ENCODE data around the gene CROCC. TPM values are rescaled to one million over a fixed set of nuclear protein-coding genes. Genes with fewer than 3 reads are reported as not detected.
A peak's percentile ranks its signal among the peaks of the same experiment; 100 is the strongest.

CROCC gene
- total and polyA plus RNA-seq, 4 donors, result 10.5 to 68.7 (median 26.4) TPM

- Histone ChIP-seq H3K36me3 (ENCODE audit: control insufficient read depth in 1 of 2, insufficient read depth in 2 of 2, low read length in 1 of 2) (no peaks in the 10 kb centered on the region), H3K4me1 (ENCODE audit: control insufficient read depth in 1 of 2, insufficient read depth in 2 of 2, low read length in 2 of 2) (no peaks in the 10 kb centered on the region), H3K27ac (ENCODE audit: low read depth in 1 of 2, low read length in 2 of 2) (peak overlapping the region in 1 of 2 donors; percentile 8), H3K4me3 (ENCODE audit: low read length in 2 of 2) (no peak overlapping the region), H3K9me3 (ENCODE audit: control insufficient read depth, low read length) (no peaks in the 10 kb centered on the region), H3K27me3 (ENCODE audit: control insufficient read depth in 1 of 2, insufficient read depth in 2 of 2, low read length in 1 of 2) (no peaks in the 10 kb centered on the region)
- intact Hi-C loops (cut with DNase I), result loop anchor here (2.0 to 10.0 kb wide), 3 partner anchors 14 to 628 kb away; partner anchors contain the start of genes ATP13A2 (in 1 of the 2) and MFAP2 (in 1 of the 2)
- WGBS, 2 donors, result 3 to 6% methylated on average over 7 of the region's 7 CpGs
- ATAC-seq (ENCODE audit: low FRiP score) (peak; percentile 16), DNase-seq (peak; percentile 84 to 87)
Measured at GRCh38 chr1:16967095-16967575, 45.4 kb downstream of the CROCC start.

- Histone ChIP-seq H3K4me3 (ENCODE audit: low read length in 2 of 2) (no peak overlapping the region), H3K27me3 (ENCODE audit: control insufficient read depth in 1 of 2, insufficient read depth in 2 of 2, low read length in 1 of 2) (no peaks in the 10 kb centered on the region), H3K4me1 (ENCODE audit: control insufficient read depth in 1 of 2, insufficient read depth in 2 of 2, low read length in 2 of 2) (no peaks in the 10 kb centered on the region), H3K36me3 (ENCODE audit: control insufficient read depth in 1 of 2, insufficient read depth in 2 of 2, low read length in 1 of 2) (no peaks in the 10 kb centered on the region), H3K27ac (ENCODE audit: low read depth in 1 of 2, low read length in 2 of 2) (no peak overlapping the region), H3K9me3 (ENCODE audit: control insufficient read depth, low read length) (no peaks in the 10 kb centered on the region)
- intact Hi-C loops (cut with DNase I), result loop anchor here (2.0 to 10.0 kb wide), 3 partner anchors 13 to 627 kb away; partner anchors contain the start of genes ATP13A2 (in 1 of the 2) and MFAP2 (in 1 of the 2)
- no peak for DNase-seq
- WGBS, 2 donors, result 92 to 95% methylated on average over 21 of the region's 21 CpGs
- ATAC-seq (ENCODE audit: low FRiP score), result no peak
Measured at GRCh38 chr1:16967962-16968361, 46.2 kb downstream of the CROCC start.

- 95 to 97% methylated on average over 3 of the region's 3 CpGs for WGBS, 2 donors
- Histone ChIP-seq H3K36me3 (ENCODE audit: control insufficient read depth in 1 of 2, insufficient read depth in 2 of 2, low read length in 1 of 2) (no peaks in the 10 kb centered on the region), H3K9me3 (ENCODE audit: control insufficient read depth, low read length) (no peaks in the 10 kb centered on the region), H3K27me3 (ENCODE audit: control insufficient read depth in 1 of 2, insufficient read depth in 2 of 2, low read length in 1 of 2) (no peaks in the 10 kb centered on the region), H3K4me1 (ENCODE audit: control insufficient read depth in 1 of 2, insufficient read depth in 2 of 2, low read length in 2 of 2) (no peaks in the 10 kb centered on the region), H3K27ac (ENCODE audit: low read depth in 1 of 2, low read length in 2 of 2) (no peak overlapping the region), H3K4me3 (ENCODE audit: low read length in 2 of 2) (no peak overlapping the region)
- intact Hi-C loops (cut with DNase I), result loop anchor here (5.0 to 10.0 kb wide), 2 partner anchors 44 to 626 kb away; partner anchors contain the start of gene ATP13A2 (in 1 of the 2)
- ATAC-seq (ENCODE audit: low FRiP score) (no peak), DNase-seq (no peak)
Measured at GRCh38 chr1:16968372-16968771, 46.6 kb downstream of the CROCC start.

- DNase-seq (no peak), ATAC-seq (ENCODE audit: low FRiP score) (no peak)
- Histone ChIP-seq H3K36me3 (ENCODE audit: control insufficient read depth in 1 of 2, insufficient read depth in 2 of 2, low read length in 1 of 2) (no peaks in the 10 kb centered on the region), H3K4me3 (ENCODE audit: low read length in 2 of 2) (no peak overlapping the region), H3K9me3 (ENCODE audit: control insufficient read depth, low read length) (no peaks in the 10 kb centered on the region), H3K27me3 (ENCODE audit: control insufficient read depth in 1 of 2, insufficient read depth in 2 of 2, low read length in 1 of 2) (no peaks in the 10 kb centered on the region), H3K27ac (ENCODE audit: low read depth in 1 of 2, low read length in 2 of 2) (no peak overlapping the region), H3K4me1 (ENCODE audit: control insufficient read depth in 1 of 2, insufficient read depth in 2 of 2, low read length in 2 of 2) (no peaks in the 10 kb centered on the region)
- intact Hi-C loops (cut with DNase I), result loop anchor here (5.0 to 10.0 kb wide), 2 partner anchors 43 to 626 kb away; partner anchors contain the start of gene ATP13A2 (in 1 of the 2)
- 77 to 79% methylated on average over 14 of the region's 14 CpGs for WGBS, 2 donors
Measured at GRCh38 chr1:16969057-16969611, 47.4 kb downstream of the CROCC start.

GRCh38 chr1:16969651-16970050 lies 47.9 kb downstream of the CROCC start:
- ATAC-seq (ENCODE audit: low FRiP score), result no peak
- WGBS, 2 donors, result 86 to 88% methylated on average over 12 of the region's 12 CpGs
- no peak overlapping the region for H3K4me3 ChIP-seq (ENCODE audit: low read length in 2 of 2)

GRCh38 chr1:16970132-16970910 lies 48.6 kb downstream of the CROCC start:
- H3K9me3 ChIP-seq (ENCODE audit: control insufficient read depth, low read length), result no peaks in the 10 kb centered on the region
- no peaks in the 10 kb centered on the region for H3K4me1 ChIP-seq (ENCODE audit: control insufficient read depth in 1 of 2, insufficient read depth in 2 of 2, low read length in 2 of 2)
- DNase-seq, result no peak
- WGBS, 2 donors, result 92 to 93% methylated on average over 28 of the region's 28 CpGs
- H3K27me3 ChIP-seq (ENCODE audit: control insufficient read depth in 1 of 2, insufficient read depth in 2 of 2, low read length in 1 of 2), result no peaks in the 10 kb centered on the region
- no peaks in the 10 kb centered on the region for H3K36me3 ChIP-seq (ENCODE audit: control insufficient read depth in 1 of 2, insufficient read depth in 2 of 2, low read length in 1 of 2)
- intact Hi-C loops (cut with DNase I), result no loop called here
- no peak overlapping the region for H3K4me3 ChIP-seq (ENCODE audit: low read length in 2 of 2)
- no peak overlapping the region for H3K27ac ChIP-seq (ENCODE audit: low read depth in 1 of 2, low read length in 2 of 2)
- ATAC-seq (ENCODE audit: low FRiP score), result no peak

More at GRCh38 chr1:16969651-16970050, 47.9 kb downstream of the CROCC start:
- Histone ChIP-seq H3K27ac (ENCODE audit: low read depth in 1 of 2, low read length in 2 of 2) (no peak overlapping the region), H3K36me3 (ENCODE audit: control insufficient read depth in 1 of 2, insufficient read depth in 2 of 2, low read length in 1 of 2) (no peaks in the 10 kb centered on the region), H3K27me3 (ENCODE audit: control insufficient read depth in 1 of 2, insufficient read depth in 2 of 2, low read length in 1 of 2) (no peaks in the 10 kb centered on the region), H3K4me1 (ENCODE audit: control insufficient read depth in 1 of 2, insufficient read depth in 2 of 2, low read length in 2 of 2) (no peaks in the 10 kb centered on the region), H3K9me3 (ENCODE audit: control insufficient read depth, low read length) (no peaks in the 10 kb centered on the region)
- intact Hi-C loops (cut with DNase I), result loop anchor here (5.0 to 10.0 kb wide), 2 partner anchors 43 to 625 kb away; partner anchors contain the start of gene ATP13A2 (in 1 of the 2)
- no peak for DNase-seq

GRCh38 chr1:16971341-16972188 lies 49.8 kb downstream of the CROCC start:
- H3K27ac ChIP-seq (ENCODE audit: low read depth in 1 of 2, low read length in 2 of 2), result no peak overlapping the region
- WGBS, 2 donors, result 53 to 55% methylated on average over 25 to 28 of the region's 28 CpGs
- no peak for ATAC-seq (ENCODE audit: low FRiP score)

GRCh38 chr1:16972189-16972895 lies 50.6 kb downstream of the CROCC start:
- Histone ChIP-seq H3K9me3 (ENCODE audit: control insufficient read depth, low read length) (no peaks in the 10 kb centered on the region), H3K4me3 (ENCODE audit: low read length in 2 of 2) (no peak overlapping the region), H3K27me3 (ENCODE audit: control insufficient read depth in 1 of 2, insufficient read depth in 2 of 2, low read length in 1 of 2) (no peaks in the 10 kb centered on the region), H3K27ac (ENCODE audit: low read depth in 1 of 2, low read length in 2 of 2) (peak overlapping the region in 1 of 2 donors; percentile 30), H3K4me1 (ENCODE audit: control insufficient read depth in 1 of 2, insufficient read depth in 2 of 2, low read length in 2 of 2) (no peaks in the 10 kb centered on the region), H3K36me3 (ENCODE audit: control insufficient read depth in 1 of 2, insufficient read depth in 2 of 2, low read length in 1 of 2) (no peaks in the 10 kb centered on the region)
- no peak for ATAC-seq (ENCODE audit: low FRiP score)
- intact Hi-C loops (cut with DNase I), result no loop called here
- 70 to 73% methylated on average over 11 of the region's 11 CpGs for WGBS, 2 donors
- DNase-seq, result no peak

More at GRCh38 chr1:16971341-16972188, 49.8 kb downstream of the CROCC start:
- peak in 1 of 2 donors; percentile 72 for DNase-seq
- H3K4me1 ChIP-seq (ENCODE audit: control insufficient read depth in 1 of 2, insufficient read depth in 2 of 2, low read length in 2 of 2), result no peaks in the 10 kb centered on the region
- intact Hi-C loops (cut with DNase I), result no loop called here
- H3K4me3 ChIP-seq (ENCODE audit: low read length in 2 of 2), result no peak overlapping the region
- no peaks in the 10 kb centered on the region for H3K36me3 ChIP-seq (ENCODE audit: control insufficient read depth in 1 of 2, insufficient read depth in 2 of 2, low read length in 1 of 2)
- H3K9me3 ChIP-seq (ENCODE audit: control insufficient read depth, low read length), result no peaks in the 10 kb centered on the region
- H3K27me3 ChIP-seq (ENCODE audit: control insufficient read depth in 1 of 2, insufficient read depth in 2 of 2, low read length in 1 of 2), result no peaks in the 10 kb centered on the region
